Stimulated activated CD8-positive, alpha-beta memory T cell treated with anti-CD3 and anti-CD28 coated beads, Interleukin-2, amount 100 ng/mL, for 1 hour (primary cell): ENCODE data around the gene CUL2.
"Not testable (repeated sequence)": the region's sequence is repeated elsewhere in the genome, so short reads cannot be mapped to it uniquely, and the experiment has no call there.

Source experiments
- DNase-seq, 2 donors: peaks; one replicate each; pipeline ENCODE4 v3.0.0-alpha.2; 2020; ENCODE audit warnings: low read depth in 2 of 2

The CUL2 gene

DNA sequence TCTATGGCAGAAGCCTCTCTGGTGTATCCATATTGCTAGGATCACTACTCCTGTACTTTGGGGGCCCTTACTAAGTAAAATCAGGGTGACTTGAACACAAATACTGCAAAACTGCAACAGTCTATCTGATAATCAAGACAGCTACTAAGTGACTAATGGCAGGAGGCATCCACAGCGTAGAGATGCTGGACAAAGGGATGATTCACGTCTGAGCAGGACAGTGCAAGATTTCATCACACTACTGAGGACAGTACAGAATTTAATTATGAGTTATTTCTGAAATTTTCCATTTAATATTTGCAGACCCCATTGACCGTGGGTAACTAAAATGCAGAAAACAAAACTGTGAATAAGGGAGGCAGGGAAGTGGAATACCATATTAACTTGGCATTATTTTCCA is 10.4 kb downstream of the CUL2 start:
- DNase-seq, result no peak

DNA sequence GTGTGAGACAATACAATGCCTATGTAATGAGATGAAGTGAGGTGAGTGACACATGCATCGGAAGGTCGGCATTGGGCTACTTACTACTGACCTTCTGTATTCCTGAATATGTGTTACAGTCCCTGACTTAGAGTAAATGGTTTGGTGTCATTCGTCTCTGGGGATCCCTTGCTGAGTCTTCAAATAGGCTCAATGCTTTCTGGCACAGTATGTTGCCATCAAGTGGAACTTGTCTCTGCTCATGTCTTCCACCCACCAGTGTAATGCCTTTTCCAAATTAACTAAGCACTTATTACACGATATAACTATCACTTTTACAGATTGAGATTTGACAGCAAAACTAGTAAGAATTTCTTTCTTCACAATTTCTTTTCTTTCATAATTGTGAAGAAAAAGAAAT is 10.9 kb downstream of the CUL2 start:
- DNase-seq, result no peak

DNA sequence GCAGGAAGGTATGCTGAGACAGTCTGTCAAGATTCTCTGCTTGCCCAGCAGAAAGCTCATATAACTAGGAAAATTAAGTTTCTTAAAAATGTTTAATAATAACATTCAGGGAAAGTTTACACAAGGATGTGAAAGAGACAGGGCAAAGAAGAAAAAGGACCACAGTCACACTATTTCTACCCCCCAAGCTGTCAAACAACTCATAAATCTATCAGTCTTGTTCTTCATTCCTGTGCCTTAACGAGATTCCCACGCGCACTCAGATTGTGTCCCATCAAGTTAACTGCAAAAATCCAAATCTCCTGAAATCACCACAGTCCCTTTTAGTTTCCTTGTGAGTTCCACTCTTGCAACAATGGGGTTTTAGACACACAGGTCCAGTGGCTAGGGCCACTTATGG is 14.9 kb downstream of the CUL2 start:
- DNase-seq, result no peak

GRCh38 chr10:35074266-35074665 is 15.9 kb downstream of the CUL2 start:
- no peak for DNase-seq

GRCh38 chr10:35070521-35070920 is 19.6 kb downstream of the CUL2 start:
- DNase-seq, result no peak

GRCh38 chr10:35063837-35064454 is 26.2 kb downstream of the CUL2 start:
- no peak for DNase-seq

GRCh38 chr10:35059481-35059880 is 30.7 kb downstream of the CUL2 start:
- DNase-seq, result no peak

DNA sequence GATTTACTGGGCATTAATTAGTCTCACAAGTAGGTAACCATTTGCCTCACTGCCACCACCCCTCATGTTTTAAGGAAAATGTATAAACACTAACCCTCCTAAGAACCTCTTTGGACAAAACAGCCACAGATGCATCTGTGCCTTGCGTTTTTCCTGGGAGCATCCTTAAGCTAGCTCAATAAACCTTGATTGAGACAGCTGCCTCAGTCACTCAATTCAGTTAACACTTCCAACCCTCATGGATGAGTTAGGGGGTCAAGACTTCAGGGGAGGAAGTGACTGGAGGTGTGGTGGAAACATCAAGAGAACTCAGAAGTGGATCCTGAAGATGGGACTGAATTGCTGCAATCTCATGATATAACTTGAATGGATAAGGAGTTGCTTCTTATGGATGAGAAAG is 31.5 kb downstream of the CUL2 start:
- DNase-seq, result no peak

GRCh38 chr10:35058134-35058533 is 32.0 kb downstream of the CUL2 start:
- DNase-seq, result no peak

GRCh38 chr10:35056686-35057085 is 33.5 kb downstream of the CUL2 start:
- DNase-seq, result no peak

DNA sequence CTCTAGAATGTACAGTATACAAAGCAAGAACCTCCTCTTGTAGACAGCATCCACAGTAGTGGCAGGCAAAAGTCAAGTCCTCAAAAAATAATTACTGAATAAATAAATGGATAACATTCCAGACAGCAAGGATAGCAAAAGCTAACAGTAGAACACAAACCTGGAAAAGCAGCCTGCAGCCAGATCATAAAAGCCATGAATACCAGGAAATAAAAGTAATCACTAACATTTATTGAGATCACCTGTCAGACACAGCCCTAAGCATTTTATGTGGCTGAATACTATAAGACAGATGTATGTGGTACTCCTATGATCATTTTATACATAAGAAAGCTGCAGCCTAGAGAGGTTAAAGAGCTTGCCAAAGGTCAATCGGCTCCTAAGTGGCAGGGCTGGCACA is 34.0 kb downstream of the CUL2 start:
- no peak for DNase-seq

GRCh38 chr10:35050568-35050967 is 39.6 kb downstream of the CUL2 start:
- no peak for DNase-seq

GRCh38 chr10:35046074-35046473 is 44.1 kb downstream of the CUL2 start:
- no peak for DNase-seq

DNA sequence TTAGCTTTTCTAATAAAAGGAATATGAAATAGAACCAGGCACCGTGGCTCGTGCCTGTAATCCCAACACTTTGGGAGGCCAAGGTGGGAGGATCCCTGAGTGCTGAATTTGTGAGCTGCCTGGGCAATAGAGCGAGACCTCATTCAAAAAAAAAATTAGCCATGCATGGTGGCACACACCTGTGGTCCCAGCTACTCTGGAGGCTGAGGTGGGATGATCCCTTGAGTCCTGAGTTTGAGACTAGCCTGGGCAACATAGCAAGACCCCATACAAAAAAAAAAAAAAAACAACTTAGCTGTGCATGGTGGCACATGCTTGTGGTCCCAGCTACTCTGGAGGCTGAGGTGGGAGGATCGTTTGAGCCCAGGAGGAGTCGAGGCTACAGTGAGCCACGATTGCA is 44.9 kb downstream of the CUL2 start:
- DNase-seq, result not testable (repeated sequence)

- DNase-seq, result no peak
Observed at GRCh38 chr10:35043796-35044344, 46.3 kb downstream of the CUL2 start.

DNA sequence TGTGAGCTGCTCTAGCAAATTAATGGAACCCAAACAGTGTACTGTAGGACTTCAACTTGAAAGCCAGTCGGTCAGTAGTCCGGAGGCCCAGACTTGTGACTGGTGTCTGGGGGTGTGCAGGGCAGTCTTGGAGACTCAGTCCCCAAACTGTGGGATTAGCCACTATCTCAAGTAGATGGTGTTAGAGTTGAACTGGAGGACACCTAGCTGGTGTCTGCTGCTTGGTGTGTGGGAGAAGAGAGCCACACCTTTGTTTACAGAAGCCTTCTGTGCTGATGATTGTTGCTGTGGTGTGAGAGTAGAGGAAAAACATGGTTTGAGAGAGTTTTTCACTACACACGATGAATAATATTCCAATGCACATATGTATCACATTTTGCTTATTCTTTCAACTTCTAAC is 47.4 kb downstream of the CUL2 start:
- no peak for DNase-seq

- DNase-seq, result no peak
Observed at GRCh38 chr10:35041502-35041879, 48.6 kb downstream of the CUL2 start.

DNA sequence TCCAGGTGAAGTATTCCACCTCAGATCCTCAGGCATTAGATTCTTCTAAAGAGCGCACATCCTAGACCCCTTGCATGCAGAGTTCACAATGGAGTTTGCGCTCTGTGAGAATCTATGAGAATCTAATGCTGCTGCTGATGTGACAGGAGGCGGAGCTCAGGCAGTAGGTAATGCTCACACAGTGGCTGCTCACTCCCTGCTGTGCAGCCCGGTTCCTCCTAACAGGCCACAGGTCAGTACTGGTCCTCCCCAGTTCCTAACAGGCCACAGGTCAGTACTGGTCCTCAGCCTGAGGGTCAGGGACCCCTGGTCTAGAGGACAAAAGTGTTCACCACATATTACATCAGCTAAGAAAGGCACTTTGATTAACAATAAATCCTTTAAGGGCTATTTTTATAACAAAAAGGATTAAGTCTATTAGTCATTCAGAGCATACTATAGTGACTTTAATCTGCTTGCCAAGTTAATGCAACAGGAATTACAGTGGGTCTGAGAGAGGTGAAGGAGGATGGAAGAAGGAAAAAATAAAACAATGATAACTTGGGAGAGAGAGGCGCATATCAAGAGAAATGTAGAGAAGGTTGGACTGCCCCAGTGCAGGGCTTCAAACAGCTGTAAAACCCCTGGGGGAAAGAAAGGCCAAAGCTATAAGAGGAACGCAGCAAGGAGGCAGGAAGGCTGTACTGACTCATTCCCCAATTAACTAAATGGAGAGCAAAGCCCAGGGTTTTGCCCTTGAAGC is 49.2 kb downstream of the CUL2 start:
- no peak for DNase-seq

GRCh38 chr10:35037104-35037503 is 53.0 kb downstream of the CUL2 start:
- DNase-seq, result no peak

- no peak for DNase-seq
Observed at GRCh38 chr10:35035606-35036005, 54.5 kb downstream of the CUL2 start.

DNA sequence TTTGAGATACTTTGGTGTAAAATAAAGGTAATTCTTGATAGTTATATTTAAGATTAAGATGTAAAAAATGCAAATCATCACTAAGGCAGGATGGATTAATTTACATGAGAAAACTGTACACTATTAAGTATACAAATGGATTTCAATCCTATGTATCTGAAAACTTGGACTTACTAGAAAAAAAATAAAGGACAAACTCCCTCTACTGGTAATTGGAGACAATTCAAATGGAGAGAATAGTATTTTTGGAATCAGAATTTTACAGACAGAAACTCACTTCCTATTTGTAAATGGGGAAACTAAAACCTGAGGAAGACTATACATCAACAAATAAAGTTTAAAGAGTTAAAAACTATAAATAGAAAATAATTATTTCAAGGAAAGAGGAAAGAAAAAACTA is 62.6 kb downstream of the CUL2 start:
- no peak for DNase-seq

- DNase-seq, result no peak
Observed at GRCh38 chr10:35025916-35026315, 64.2 kb downstream of the CUL2 start.

GRCh38 chr10:35020481-35020880 is 69.7 kb downstream of the CUL2 start:
- DNase-seq, result no peak
